Body of pancreas (tissue), 4 donors: ENCODE data around the gene EHD3.

Experiments used
- CTCF ChIP-seq, 7 experiments: fragments of 450-650 bp in 4 of 7; fragments of 200-600 bp in 3 of 7; sonication (generic) in 3 of 7; IDR thresholded peaks; one replicate each; pipeline ENCODE4 v1.5.1; 2016 to 2019; ENCODE audit warnings: antibody characterized with exemption in 7 of 7
- POLR2A ChIP-seq, 3 donors: fragments of 450-650 bp; IDR thresholded peaks; one replicate each; pipeline ENCODE4 v1.6.1; 2016; ENCODE audit warnings: antibody characterized with exemption in 3 of 3, mild to moderate bottlenecking in 2 of 3

GRCh38 chr2:31227110-31227509 lies 6.8 kb upstream of the EHD3 start:
- no peak for TF ChIP-seq CTCF (IDR thresholded peaks at IDR 0.05)
- TF ChIP-seq POLR2A (IDR thresholded peaks at IDR 0.05), result no peak
